Smooth muscle cell (in vitro differentiated cells): ENCODE measurements around the gene ITM2B. TPM values are rescaled to one million over a fixed set of nuclear protein-coding genes. Genes with fewer than 3 reads are reported as not detected.

Source experiments
- DNase-seq: peaks from one replicate; lab custom pipeline; 2025; ENCODE audit not compliant: unreplicated experiment; lab: John Stamatoyannopoulos, UW
- H2AFZ ChIP-seq: fragments of 200-600 bp; sonication (generic); 2 replicates; pipeline ENCODE4 v1.6.0; 2016; ENCODE audit warnings: antibody characterized with exemption, low read depth, mild to moderate bottlenecking
- H3F3A ChIP-seq: fragments of 200-600 bp; sonication (generic); 2 replicates; pipeline ENCODE4 v1.6.0; 2017; ENCODE audit warnings: antibody characterized with exemption, low read depth
- H3K27ac ChIP-seq: fragments of 200-600 bp; sonication (generic); 2 replicates; pipeline ENCODE4 v1.5.1; 2016; ENCODE audit warnings: low read depth, mild to moderate bottlenecking
- H3K27me3 ChIP-seq: fragments of 200-600 bp; sonication (generic); 2 replicates; pipeline ENCODE4 v1.6.1; 2016; ENCODE audit warnings: low read depth, mild to moderate bottlenecking
- H3K36me3 ChIP-seq: fragments of 200-600 bp; sonication (generic); 2 replicates; pipeline ENCODE4 v1.5.1; 2016; ENCODE audit warnings: low read depth
- H3K4me1 ChIP-seq: fragments of 200-600 bp; sonication (generic); 2 replicates; pipeline ENCODE4 v1.5.1; 2016; ENCODE audit warnings: low read depth
- H3K4me2 ChIP-seq: fragments of 200-600 bp; sonication (generic); 2 replicates; pipeline ENCODE4 v1.6.0; 2016; ENCODE audit warnings: mild to moderate bottlenecking
- H3K4me3 ChIP-seq: fragments of 200-600 bp; sonication (generic); 2 replicates; pipeline ENCODE4 v1.5.1; 2016; ENCODE audit warnings: mild to moderate bottlenecking
- H3K79me2 ChIP-seq: fragments of 200-600 bp; sonication (generic); 2 replicates; pipeline ENCODE4 v1.6.0; 2016; ENCODE audit warnings: low read depth, mild to moderate bottlenecking
- H3K9ac ChIP-seq: fragments of 200-600 bp; sonication (generic); 2 replicates; pipeline ENCODE4 v1.6.0; 2016; ENCODE audit warnings: low read depth
- H3K9me3 ChIP-seq: fragments of 200-600 bp; sonication (generic); replicated peaks from 2 replicates; pipeline ENCODE4 v1.5.1; 2016; ENCODE audit warnings: low read depth
- H4K20me1 ChIP-seq: fragments of 200-600 bp; sonication (generic); 2 replicates; pipeline ENCODE4 v1.6.0; 2016; ENCODE audit warnings: low read depth
- WGBS: methylation state at CpG from one replicate; pipeline ENCODE4 v1.1.7; 2016; ENCODE audit warnings: low lambda C conversion rate; 5-methylcytosine and 5-hydroxymethylcytosine counted together
- polyA plus RNA-seq: library from polyadenylated mRNA; unstranded; fragments of >200 nt; fragmentation: Nextera tagmentation; extraction: Ambion mirVana; gene quantifications from 2 replicates; pipeline ENCODE4 v1.2.1, GENCODE V29; 2016
- total RNA-seq: library from RNA; depleted of rRNA; stranded (reverse); fragments of >200 nt; gene quantifications from 2 replicates; pipeline ENCODE4 v1.2.3, GENCODE V29; 2014
- TF ChIP-seq, protein P1 (sequence below): fragments of 200-600 bp; sonication (generic); IDR thresholded peaks from 2 replicates; pipeline ENCODE4 v1.5.1; 2017; ENCODE audit warnings: borderline replicate concordance, mild to moderate bottlenecking, antibody characterized with exemption; ENCODE audit not compliant: insufficient read depth, poor library complexity, severe bottlenecking

ITM2B gene
- total and polyA plus RNA-seq, 2 experiments from 2014 or later, result 397 to 557 TPM

DNA sequence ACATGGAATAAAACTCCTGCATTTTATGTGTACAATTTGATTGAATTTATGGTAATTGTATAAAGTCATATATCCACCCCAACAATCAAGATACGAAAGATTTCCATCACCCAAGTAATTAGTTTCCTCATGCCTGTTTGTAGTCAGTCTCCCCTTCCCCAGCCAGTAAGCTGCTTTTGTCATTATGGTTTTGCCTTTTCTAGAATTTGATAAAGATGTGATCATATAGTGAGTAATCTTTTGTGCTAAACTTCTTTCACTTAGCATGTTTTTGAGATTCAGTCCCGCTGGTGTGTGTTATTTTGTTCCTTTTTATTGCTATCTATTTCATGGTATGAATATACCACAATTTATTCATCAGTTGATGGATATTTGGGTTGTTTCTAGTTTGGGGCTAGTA, 16.0 kb downstream of the ITM2B start:
- TF ChIP-seq, protein P1, sequence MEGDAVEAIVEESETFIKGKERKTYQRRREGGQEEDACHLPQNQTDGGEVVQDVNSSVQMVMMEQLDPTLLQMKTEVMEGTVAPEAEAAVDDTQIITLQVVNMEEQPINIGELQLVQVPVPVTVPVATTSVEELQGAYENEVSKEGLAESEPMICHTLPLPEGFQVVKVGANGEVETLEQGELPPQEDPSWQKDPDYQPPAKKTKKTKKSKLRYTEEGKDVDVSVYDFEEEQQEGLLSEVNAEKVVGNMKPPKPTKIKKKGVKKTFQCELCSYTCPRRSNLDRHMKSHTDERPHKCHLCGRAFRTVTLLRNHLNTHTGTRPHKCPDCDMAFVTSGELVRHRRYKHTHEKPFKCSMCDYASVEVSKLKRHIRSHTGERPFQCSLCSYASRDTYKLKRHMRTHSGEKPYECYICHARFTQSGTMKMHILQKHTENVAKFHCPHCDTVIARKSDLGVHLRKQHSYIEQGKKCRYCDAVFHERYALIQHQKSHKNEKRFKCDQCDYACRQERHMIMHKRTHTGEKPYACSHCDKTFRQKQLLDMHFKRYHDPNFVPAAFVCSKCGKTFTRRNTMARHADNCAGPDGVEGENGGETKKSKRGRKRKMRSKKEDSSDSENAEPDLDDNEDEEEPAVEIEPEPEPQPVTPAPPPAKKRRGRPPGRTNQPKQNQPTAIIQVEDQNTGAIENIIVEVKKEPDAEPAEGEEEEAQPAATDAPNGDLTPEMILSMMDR, result no peak
- Histone ChIP-seq H2AFZ (no peak overlapping the region), H3K4me3 (no peak overlapping the region), H3K27ac (no peak overlapping the region), H3K4me1 (no peaks in the 10 kb centered on the region), H3K9me3 (no peaks in the 10 kb centered on the region), H3K79me2 (peaks cover 95% of the 10 kb centered on the region), H3K4me2 (no peak overlapping the region), H4K20me1 (peaks cover 98% of the 10 kb centered on the region), H3K27me3 (no peaks in the 10 kb centered on the region), H3F3A (no peaks in the 10 kb centered on the region), H3K9ac (no peak overlapping the region), H3K36me3 (no peaks in the 10 kb centered on the region)
- WGBS, result 96% methylated on average over 2 of the region's 2 CpGs
- DNase-seq, result no peak

DNA sequence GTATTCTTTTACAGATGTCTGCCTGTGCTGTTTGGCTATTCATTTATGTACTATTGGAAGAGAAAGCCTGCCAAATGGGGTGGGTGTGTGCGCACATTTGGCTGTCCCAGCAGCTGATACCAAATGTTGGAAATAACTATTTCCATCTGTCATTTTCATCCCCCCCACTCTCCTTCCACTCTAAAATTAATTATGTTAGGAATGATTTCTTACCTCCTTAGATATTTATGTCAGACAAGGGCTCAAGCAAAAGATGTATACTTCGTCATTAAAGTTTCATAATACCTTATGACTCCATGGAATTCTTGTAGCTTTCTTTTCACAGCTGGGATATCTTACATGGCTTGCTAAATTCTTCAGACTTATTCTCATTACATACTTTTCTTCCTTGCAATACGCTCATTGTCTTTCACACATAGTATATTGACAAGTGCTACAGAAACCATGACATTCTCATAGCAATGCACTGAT, 18.6 kb downstream of the ITM2B start:
- WGBS, result 97% methylated on average over 3 of the region's 3 CpGs
- no peaks in the 10 kb centered on the region for H3K27me3 ChIP-seq
- H3K9me3 ChIP-seq, result no peaks in the 10 kb centered on the region
- peaks cover 87% of the 10 kb centered on the region for H4K20me1 ChIP-seq
- H3F3A ChIP-seq, result no peaks in the 10 kb centered on the region
- no peak for DNase-seq
- H3K4me2 ChIP-seq, result no peak overlapping the region
- H3K4me3 ChIP-seq, result no peak overlapping the region
- H2AFZ ChIP-seq, result no peak overlapping the region
- H3K27ac ChIP-seq, result no peak overlapping the region
- no peak overlapping the region for H3K9ac ChIP-seq
- H3K36me3 ChIP-seq, result peaks cover 8% of the 10 kb centered on the region
- H3K79me2 ChIP-seq, result peaks cover 73% of the 10 kb centered on the region
- H3K4me1 ChIP-seq, result no peaks in the 10 kb centered on the region
- TF ChIP-seq, protein P1, result no peak

DNA sequence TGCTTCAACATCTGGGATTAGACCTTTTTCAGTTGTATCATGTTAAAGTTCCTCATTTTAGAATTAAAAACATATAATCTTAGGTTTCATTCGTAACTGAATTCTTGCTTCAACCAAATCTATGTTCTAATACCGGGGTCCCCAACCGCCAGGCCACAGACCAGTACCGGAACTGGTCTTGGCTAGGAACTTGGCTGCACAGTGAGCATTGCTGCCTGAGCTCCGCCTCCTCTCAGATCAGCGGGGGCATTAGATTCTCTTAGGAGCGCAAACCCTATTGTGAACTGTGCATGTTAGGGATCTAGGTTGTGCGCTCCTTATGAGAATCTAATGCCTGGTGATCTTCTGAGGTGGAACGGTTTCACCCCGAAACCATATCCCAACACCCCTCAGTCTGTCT, 19.2 kb downstream of the ITM2B start:
- WGBS, result 98% methylated on average over 10 of the region's 10 CpGs
- H3K4me3 ChIP-seq, result no peak overlapping the region
- H3K79me2 ChIP-seq, result peaks cover 68% of the 10 kb centered on the region
- DNase-seq, result no peak
- H3K36me3 ChIP-seq, result peaks cover 11% of the 10 kb centered on the region
- H3K27me3 ChIP-seq, result no peaks in the 10 kb centered on the region
- TF ChIP-seq, protein P1, result no peak
- no peak overlapping the region for H3K9ac ChIP-seq
- no peak overlapping the region for H2AFZ ChIP-seq
- H3K4me2 ChIP-seq, result no peak overlapping the region
- H3K27ac ChIP-seq, result no peak overlapping the region
- H3K9me3 ChIP-seq, result no peaks in the 10 kb centered on the region
- no peaks in the 10 kb centered on the region for H3F3A ChIP-seq
- peaks cover 83% of the 10 kb centered on the region for H4K20me1 ChIP-seq
- H3K4me1 ChIP-seq, result no peaks in the 10 kb centered on the region

DNA sequence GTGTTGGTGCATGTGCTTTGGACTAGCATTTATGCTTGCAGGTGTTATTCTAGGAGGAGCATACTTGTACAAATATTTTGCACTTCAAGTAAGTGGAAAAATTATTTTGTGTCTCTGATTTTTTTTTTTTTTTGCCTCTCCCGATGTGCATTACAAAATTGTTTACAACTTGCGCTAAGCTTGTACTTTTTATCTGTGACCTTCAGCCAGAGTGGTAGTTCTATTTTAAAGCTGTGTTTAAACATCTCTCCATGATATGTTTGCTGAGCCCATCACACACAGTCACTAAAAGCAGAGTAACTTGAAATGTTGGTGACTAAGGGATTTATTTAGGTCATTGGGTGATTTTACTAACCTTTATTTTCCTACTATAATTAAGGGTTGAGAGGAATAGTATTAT, 20.8 kb downstream of the ITM2B start:
- DNase-seq, result no peak
- Histone ChIP-seq H3K36me3 (peaks cover 25% of the 10 kb centered on the region), H3F3A (no peaks in the 10 kb centered on the region), H3K4me1 (no peaks in the 10 kb centered on the region), H4K20me1 (peaks cover 75% of the 10 kb centered on the region), H3K4me2 (no peak overlapping the region), H2AFZ (no peak overlapping the region), H3K27me3 (no peaks in the 10 kb centered on the region), H3K27ac (no peak overlapping the region), H3K9me3 (no peaks in the 10 kb centered on the region), H3K4me3 (no peak overlapping the region), H3K79me2 (peaks cover 51% of the 10 kb centered on the region), H3K9ac (no peak overlapping the region)
- TF ChIP-seq, protein P1, result no peak
- 75% methylated on average over 2 of the region's 2 CpGs for WGBS
